HG03565 (cell line): ENCODE measurements around the gene OPN4.
A peak's percentile ranks its signal among the peaks of the same experiment; 100 is the strongest.

Source experiments
- ATAC-seq: cut with Tn5 transposase; IDR thresholded peaks from one replicate; pipeline ENCODE4 v1.9.1; 2021; ENCODE audit warnings: mild to moderate bottlenecking, moderate library complexity; ENCODE audit not compliant: unreplicated experiment

The OPN4 gene

GRCh38 chr10:86699125-86699524, 44.8 kb downstream of the OPN4 start:
- ATAC-seq: no peak

- no peak for ATAC-seq
These were observed 45.2 kb downstream of the OPN4 start for GRCh38 chr10:86699541-86699940.

GRCh38 chr10:86699991-86700840, 45.9 kb downstream of the OPN4 start:
- no peak for ATAC-seq

- no peak for ATAC-seq
These were observed 46.7 kb downstream of the OPN4 start for GRCh38 chr10:86700851-86701617.

- no peak for ATAC-seq
These were observed 48.8 kb downstream of the OPN4 start for GRCh38 chr10:86703176-86703575.

- ATAC-seq: no peak
These were observed 50.8 kb downstream of the OPN4 start for GRCh38 chr10:86705139-86705538.

- no peak for ATAC-seq
These were observed 51.6 kb downstream of the OPN4 start for GRCh38 chr10:86705905-86706304.

- ATAC-seq: no peak
These were observed 52.1 kb downstream of the OPN4 start for GRCh38 chr10:86706401-86706841.

GRCh38 chr10:86706977-86707376, 52.6 kb downstream of the OPN4 start:
- no peak for ATAC-seq

GRCh38 chr10:86707505-86707904, 53.2 kb downstream of the OPN4 start:
- no peak for ATAC-seq

- ATAC-seq: no peak
These were observed 53.9 kb downstream of the OPN4 start for GRCh38 chr10:86708068-86708782.

- no peak for ATAC-seq
These were observed 54.5 kb downstream of the OPN4 start for GRCh38 chr10:86708783-86709380.

- no peak for ATAC-seq
These were observed 55.2 kb downstream of the OPN4 start for GRCh38 chr10:86709396-86710185.

- peak; percentile 77 for ATAC-seq
These were observed 56.7 kb downstream of the OPN4 start for GRCh38 chr10:86710987-86711512.

GRCh38 chr10:86711513-86712316, 57.4 kb downstream of the OPN4 start:
- peak; percentile 30 for ATAC-seq

- no peak for ATAC-seq
These were observed 58.0 kb downstream of the OPN4 start for GRCh38 chr10:86712317-86712707.

- ATAC-seq: no peak
These were observed 60.9 kb downstream of the OPN4 start for GRCh38 chr10:86715156-86715795.

GRCh38 chr10:86715836-86716235, 61.5 kb downstream of the OPN4 start:
- ATAC-seq: no peak
